GM12874 (cell line): ENCODE measurements around the gene SLC39A1.

Source experiments
- CTCF ChIP-seq: IDR thresholded peaks from 2 replicates; pipeline ENCODE4 v1.5.1; 2011; ENCODE audit warnings: low read depth, mild to moderate bottlenecking, control low read depth, low read length, moderate library complexity; ENCODE audit not compliant: insufficient read depth

SLC39A1 gene

DNA sequence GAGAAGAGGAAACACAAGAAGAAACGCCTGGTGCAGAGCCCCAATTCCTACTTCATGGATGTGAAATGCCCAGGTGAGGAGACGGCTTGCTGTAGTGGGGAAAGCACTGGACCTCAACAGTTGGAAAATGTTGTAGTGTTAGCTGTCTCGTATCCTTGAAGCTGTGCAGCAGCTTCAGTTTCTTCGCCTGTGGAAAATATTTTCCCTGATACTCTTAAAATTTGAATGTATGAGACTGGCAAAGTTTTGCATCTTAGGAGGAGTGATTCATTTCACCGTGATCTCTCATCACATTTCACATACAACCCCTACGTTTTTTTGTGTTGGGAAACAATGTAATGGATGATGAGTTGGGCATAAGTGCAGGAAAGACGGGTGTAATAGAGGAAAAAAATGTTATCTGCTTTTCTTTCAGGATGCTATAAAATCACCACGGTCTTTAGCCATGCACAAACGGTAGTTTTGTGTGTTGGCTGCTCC is 27.9 kb upstream of the SLC39A1 start:
- no peak for TF ChIP-seq CTCF

DNA sequence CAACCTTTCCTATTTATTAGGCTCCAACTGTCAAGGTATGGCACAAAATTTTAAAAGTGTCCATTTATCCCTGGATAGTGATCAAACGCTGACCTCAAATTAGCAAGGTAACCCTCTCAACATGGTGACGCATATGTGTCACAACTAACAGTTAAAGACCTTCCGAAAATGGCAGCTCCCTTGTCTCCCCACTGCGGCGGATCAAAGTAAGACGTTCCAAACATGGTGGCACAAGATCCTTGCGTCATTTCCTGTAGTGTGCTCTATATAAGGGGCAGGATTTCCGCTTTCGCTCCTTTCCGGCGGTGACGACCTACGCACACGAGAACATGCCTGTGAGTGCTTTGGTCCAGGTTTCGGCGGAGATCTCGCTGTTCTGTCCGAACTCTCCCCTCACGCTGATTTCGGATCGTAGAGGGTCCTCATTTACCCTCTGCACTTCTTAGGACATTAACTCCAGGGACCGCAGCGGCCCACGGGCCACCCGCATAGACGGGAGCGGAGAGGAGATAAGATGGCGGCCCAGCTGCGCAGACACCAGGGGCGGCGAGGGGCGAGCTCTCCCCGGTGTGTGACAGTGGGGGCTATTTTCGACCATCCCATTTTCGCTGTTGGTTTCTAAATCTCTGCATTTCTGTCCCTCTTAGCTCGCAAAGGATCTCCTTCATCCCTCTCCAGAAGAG is 27.3 kb upstream of the SLC39A1 start, which contains the start of gene RPS27:
Gene RPS27, plus strand, starts transcription at position 295 of the 683 bp plus-strand sequence. Its CDS starts 35 bp downstream, at position 330.
- TF ChIP-seq CTCF, result no peak

DNA sequence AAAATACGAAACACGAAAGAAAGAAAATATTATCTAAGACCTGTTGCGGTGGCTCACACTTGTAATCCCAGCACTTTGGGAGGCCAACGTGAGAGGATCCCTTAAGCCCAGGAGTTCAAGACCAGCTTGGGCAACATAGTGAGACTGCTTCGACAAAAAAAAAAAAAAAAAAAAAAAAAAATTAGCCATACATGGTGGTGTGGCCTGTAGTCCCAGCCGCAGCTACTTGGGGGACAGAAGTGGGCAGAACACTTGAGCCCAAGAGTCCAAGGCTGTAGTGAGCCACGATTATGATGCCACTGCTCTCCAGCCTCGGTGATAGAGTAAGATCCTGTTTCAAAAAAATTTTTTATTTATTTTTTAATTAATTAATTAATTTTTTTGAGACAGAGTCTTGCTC is 24.3 kb upstream of the SLC39A1 start:
- TF ChIP-seq CTCF, result no peak

- no peak for TF ChIP-seq CTCF
These were observed 22.8 kb upstream of the SLC39A1 start, which contains the start of gene RAB13 for GRCh38 chr1:153985941-153986761. Gene RAB13 (minus strand): TSS chr1:153986339. CDS start chr1:153986236, 103 bp downstream.

- TF ChIP-seq CTCF, result no peak
These were observed 22.1 kb upstream of the SLC39A1 start for GRCh38 chr1:153985341-153985912.

DNA sequence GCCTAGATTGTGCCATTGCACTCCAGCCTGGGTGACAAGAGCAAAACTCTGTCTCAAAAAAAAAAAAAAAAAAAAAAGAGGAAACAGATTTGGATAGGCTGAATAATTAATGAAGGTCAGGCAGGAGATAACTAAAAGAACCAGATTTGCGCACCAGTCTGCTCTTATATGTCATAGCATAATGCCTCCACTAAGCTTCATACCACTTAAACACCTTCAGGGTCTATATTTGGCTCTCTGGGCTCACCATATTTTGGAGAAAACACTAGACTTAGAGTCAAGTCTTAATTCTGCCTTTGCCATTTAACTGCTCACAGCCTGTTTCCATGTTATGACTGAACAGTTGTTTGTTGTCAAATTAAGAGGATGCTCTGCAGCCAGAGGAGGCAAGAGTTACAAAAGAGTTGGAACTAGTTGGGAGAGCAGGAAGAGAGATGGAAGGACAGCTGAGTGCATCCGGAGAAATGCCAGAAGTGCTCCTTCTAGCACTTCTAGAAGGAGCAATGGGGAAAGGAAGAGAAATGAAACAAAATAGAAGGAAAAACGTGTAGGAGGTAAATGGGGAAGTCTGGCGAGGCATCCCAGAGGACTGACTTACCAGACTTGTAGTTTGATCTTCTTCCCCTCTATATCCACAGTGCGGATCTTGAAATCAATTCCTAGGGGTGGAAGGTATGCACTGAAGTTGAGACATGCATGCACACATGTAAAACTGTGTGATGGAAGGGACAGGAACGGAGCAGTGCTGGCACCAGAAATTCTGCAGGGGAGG is 21.0 kb upstream of the SLC39A1 start:
- no peak for TF ChIP-seq CTCF
